ENCODE measurements around the gene ABCA6.
"Not testable (repeated sequence)": the region's sequence is repeated elsewhere in the genome, so short reads cannot be mapped to it uniquely, and the experiment has no call there.

Gene ABCA6

GRCh38 chr17:69071233-69071586 lies 70.5 kb downstream of the ABCA6 start:
- not testable (repeated sequence) for DNase-seq

GRCh38 chr17:69070378-69071232 lies 71.1 kb downstream of the ABCA6 start:
- DNase-seq = not testable (repeated sequence)

DNA sequence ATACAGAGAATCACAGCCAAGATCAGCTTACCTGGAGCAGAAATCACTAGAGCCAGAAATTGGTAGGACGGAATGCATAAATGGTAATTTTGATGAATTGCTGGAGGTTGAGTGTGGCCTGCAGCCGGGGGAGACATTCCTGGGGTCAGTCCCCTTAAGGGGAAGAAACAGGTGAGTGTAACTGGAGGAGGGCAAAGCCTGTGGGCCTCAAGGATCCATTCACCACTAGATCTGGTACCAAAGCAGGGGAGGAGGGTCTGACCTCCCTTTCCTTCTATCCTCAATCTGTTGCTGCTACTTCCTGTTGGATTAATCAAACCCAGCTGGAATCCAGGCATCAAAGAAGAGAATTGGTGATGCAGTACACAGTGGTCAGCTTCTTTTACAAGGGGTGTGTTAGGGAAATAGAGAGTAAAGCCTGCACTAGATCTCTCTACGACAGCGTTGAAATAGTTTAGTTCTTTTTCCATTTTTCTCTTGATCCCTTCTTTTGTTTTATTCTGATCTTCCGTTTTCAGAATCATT lies 72.4 kb downstream of the ABCA6 start:
- DNase-seq = no peak

DNA sequence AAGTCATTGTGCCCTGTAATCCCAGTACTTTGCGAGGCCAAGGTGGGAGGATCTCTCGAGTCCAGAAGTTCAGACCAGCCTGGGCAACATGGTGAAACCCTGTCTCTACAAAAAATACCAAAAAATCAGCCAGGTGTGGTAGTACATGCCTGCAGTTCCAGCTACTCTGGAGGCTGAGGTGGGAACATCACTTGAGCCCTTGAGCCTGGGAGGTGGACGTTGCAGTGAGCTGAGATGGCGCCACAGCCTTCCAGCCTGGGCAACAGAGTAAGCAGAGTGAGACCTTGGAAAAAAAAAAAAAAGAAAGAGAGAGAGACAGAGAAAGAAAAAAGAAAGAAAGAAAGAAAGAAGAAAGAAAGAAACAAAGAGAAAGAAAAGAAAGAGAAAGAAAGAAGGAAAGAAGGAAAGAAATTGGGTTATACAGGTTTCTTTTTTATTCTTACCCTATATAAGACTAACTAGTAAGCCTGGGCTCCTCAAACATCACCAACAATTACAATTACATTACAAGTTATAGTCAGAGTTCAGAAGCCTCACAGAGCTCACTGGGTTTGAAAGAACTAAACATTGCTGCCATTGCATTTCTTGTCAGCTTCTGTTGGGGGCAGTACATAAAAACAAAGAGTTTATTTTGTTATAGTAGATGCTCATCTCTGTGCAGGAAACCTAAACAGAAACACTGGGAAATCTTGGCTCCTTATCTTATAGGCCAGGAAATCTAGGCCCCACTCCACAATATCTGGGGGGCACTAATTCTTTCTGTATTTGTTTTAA lies 74.2 kb downstream of the ABCA6 start:
- DNase-seq = no peak

- no peak for DNase-seq
These were observed 75.2 kb downstream of the ABCA6 start for GRCh38 chr17:69066482-69066881.

DNA sequence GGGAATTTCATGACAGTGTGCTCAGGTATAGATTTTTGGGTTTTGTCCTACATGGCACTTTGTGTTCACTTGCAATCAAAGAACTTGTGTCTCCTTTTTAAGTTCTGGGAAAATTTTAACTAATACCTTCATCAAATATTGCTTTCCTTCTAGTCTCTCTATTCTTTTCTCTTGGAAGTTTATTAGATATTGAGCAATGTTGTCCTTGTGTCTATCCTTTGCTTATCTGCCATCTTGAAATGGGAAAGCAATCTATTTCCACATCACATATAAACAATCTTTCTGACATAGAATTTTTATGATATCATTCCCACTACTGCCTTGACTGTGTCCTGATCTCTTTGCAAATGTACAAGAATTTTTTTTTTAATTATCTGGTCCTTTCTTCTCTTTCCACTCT lies 76.6 kb downstream of the ABCA6 start:
- DNase-seq = no peak

DNA sequence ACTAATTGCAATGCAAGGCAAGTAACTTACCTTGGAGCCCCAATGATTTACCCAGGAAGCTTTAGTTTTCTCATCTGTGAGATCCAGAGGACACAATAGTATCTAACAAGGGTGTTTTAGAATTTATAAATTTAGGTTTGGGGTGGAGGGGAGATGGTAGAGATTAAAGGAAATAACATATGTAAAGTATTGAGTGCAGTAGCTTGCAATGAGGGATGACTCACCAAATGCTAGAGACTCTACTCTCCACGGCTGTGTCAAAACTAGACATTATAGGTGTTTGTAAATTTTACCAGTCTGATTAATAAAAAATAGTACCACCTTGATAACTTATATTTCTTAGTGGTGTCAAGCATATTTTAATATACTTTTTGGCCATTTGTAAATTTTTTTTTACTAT lies 77.2 kb downstream of the ABCA6 start:
- DNase-seq = no peak

DNA sequence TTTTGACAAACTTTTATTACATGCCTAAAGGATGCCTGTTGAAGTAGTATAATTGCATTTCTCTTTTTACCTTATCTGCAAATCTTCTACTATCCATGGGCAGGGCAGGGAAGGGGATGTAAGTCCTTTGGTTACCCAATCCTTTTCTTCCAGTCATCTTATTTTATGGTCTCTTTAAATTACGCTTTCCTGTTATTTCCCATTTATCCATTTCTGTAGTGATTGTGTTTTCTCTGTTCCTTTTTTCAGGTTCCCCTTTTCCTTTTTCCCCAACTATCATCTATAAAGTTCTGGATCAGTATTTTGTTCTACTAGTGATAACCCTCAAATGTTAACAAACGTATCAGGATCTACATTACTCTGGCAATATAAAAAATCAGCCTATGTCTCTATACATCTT lies 77.7 kb downstream of the ABCA6 start:
- no peak for DNase-seq

DNA sequence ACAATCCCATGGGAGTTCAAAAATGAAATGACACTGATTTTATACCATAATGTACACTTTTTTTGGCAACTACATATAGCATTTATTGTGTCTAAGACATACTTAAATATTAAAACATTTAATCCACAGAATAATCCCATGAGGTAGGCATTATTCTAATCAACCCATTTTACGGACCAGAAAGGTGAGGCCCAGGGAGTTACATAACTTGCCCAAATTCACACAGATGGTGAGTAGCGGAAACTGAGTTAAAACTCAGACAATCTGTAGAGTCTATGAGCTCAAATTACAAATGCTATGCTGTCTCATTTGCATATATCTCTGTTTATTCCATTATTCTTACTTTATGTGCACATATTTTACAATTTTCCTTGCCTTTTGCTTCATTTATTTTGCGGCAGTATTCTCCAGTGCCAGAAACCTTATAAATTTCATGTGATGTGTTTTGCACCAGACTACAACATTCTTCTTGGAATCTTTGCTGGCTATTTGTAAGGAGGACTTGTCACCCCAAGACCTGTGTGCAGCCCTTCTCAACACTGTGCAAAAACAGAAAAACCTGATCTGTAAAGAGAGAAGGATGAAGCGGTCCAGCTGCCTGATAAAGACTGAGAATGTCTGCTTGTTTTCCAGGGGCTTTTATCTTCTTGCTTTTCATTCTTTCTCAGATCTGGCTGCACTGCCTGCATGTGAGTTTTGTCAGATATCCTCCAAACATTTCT lies 78.7 kb downstream of the ABCA6 start:
- no peak for DNase-seq

GRCh38 chr17:69061721-69062556 lies 79.8 kb downstream of the ABCA6 start:
- no peak for DNase-seq

GRCh38 chr17:69060822-69061221 lies 80.9 kb downstream of the ABCA6 start, which contains the start of gene ABCA9:
Gene ABCA9 (minus strand): TSS chr17:69060927. CDS start chr17:69051126, 9,801 bp downstream.
- no peak for DNase-seq

DNA sequence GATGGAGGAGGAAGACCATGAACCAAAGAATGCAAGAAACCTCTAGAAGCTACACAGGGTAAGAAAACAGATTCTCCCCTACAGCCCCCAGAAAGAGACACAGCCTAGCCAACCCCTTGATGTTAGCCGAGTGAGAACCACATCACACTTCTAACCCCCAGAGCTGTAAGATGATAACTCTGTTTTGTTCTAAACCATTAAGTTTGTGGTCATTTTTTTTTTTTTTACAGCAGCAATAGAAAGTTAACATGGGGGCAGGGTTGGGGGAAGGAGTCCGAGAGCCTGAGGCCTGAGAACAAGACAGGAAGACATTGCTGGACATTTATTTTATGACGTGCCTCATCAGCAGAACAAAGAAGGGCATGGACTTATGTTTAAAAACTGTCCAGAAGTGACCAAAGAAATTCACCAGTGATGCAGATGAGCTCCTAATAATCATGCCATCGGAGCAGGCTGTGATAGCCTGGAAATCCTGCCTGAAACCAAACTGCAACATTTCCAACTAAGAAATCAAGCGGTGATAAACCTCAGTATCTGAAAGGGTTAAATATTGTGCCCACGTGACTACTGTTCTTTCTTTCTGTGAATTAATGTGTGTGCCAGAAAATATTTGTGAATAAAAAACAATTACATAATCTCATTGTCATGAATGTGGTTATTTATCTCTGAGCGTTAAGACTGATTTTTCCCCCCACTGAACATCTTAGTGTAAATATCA lies 82.1 kb downstream of the ABCA6 start:
- DNase-seq = no peak

- no peak for DNase-seq
These were observed 83.5 kb downstream of the ABCA6 start for GRCh38 chr17:69058165-69058564.

DNA sequence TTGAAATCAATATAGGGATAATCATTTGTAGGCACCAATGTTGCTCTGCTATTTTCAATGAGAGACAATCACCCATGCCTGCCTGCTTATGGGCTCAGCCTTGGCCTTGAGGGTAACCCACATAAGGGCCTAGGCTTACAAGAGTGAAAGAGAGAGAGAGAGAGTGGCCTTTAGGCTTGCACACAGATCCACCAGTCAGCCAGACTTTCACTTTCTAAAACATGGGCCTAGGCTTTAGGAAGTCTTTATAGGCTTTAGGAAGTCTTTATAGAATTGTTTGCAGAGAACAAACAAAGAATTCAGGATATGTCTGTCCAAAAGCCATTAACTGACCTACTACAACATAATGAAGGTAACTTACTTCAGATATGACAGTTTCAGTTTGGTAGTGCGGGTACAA lies 84.4 kb downstream of the ABCA6 start:
- DNase-seq = no peak

DNA sequence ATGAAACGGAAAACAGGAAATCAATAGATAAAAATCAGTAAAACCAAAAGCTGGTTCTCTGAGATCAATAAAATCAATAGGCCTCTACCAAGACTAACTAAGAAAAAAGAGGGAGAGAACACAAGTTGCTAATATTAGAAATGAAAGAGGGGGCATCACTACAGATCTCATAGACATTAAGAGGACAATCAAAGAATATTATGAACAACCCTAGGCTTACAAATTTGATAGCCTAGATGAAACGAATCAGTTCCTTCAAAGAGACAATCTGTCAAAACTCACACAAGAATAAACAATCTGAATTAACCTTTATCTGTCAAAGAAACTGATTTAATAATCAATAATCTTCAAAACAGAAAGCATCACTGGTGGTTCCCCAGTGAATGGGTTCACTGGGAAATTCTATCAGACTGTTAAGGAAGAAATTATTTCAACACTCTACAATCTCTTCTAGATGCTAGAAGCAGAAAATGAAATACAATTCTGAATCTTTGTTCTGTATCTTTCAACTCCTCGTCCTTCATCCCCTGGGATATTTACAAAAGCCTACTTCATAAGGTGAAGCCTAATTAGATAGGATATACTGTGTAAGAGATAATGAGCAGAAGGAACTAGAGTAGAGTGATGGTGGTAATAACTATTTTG lies 85.4 kb downstream of the ABCA6 start:
- no peak for DNase-seq

GRCh38 chr17:69055334-69055733 lies 86.4 kb downstream of the ABCA6 start:
- DNase-seq = no peak

GRCh38 chr17:69050999-69051775 lies 90.5 kb downstream of the ABCA6 start:
- no peak for DNase-seq

- no peak for DNase-seq
These were observed 93.1 kb downstream of the ABCA6 start for GRCh38 chr17:69048634-69049033.

DNA sequence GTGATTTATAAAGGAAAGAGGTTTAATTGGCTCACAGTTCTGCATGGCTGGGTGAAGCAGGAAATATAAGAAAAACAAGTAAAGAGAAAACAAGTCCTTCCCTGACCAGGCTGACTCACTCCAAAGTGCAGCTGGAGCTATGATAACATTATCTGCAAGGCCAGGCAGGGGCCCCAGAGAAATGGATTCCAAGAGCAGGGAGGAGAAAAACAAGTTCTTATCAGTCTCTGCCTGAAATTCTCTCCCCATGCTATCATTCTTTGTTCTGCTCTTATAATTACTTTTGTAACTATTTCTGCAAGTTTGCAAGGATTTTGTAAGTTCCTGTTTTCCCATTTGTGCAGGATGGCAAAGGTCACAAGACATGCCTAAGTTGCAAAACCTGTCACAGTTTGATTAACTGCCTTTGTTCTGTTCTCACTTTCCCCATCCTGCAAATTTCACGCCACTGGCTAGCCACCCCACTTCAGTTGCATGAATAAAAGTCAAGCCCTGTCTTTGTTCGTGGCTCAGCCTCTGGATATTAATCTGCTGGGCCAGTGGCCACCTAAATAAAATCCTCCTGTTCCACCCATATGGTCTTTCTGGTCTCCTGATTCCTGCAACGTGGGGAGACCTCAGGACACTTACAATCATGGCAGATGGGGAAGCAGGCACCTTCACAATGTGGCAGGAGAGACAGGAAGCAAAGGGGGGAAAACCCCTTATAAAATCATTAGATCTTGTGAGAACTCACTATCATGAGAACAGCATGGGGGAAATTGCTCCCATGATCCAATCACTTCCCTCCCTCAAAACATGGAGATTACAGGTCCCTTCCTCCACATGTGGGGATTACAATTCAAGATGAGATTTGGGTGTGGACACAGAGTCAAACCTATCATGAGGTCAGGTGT lies 94.1 kb downstream of the ABCA6 start:
- no peak for DNase-seq

Measured in activated CD8-positive, alpha-beta memory T cell treated with anti-CD3 and anti-CD28 coated beads, Interleukin-2, amount 50 U/mL, for 48 hours (primary cell).